Activated CD8-positive, alpha-beta memory T cell treated with anti-CD3 and anti-CD28 coated beads, Interleukin-2, amount 50 U/mL, for 1 hour (primary cell): ENCODE results near the gene ANKFY1.
"Not testable (repeated sequence)": the region's sequence is repeated elsewhere in the genome, so short reads cannot be mapped to it uniquely, and the experiment has no call there.

Experiments used
- DNase-seq: peaks from one replicate; pipeline ENCODE4 v3.0.0-alpha.2; 2020; ENCODE audit errors: extremely low read depth

Gene ANKFY1

GRCh38 chr17:4156750-4157381 is 106.9 kb downstream of the ANKFY1 start:
- DNase-seq, result no peak

GRCh38 chr17:4155980-4156620 is 107.7 kb downstream of the ANKFY1 start:
- no peak for DNase-seq

GRCh38 chr17:4154201-4154600 is 109.6 kb downstream of the ANKFY1 start:
- DNase-seq, result no peak

- no peak for DNase-seq
Observed at GRCh38 chr17:4152471-4152870, 111.3 kb downstream of the ANKFY1 start.

GRCh38 chr17:4150096-4150495 is 113.7 kb downstream of the ANKFY1 start:
- DNase-seq, result no peak

- DNase-seq, result no peak
Observed at GRCh38 chr17:4148611-4149308, 115.0 kb downstream of the ANKFY1 start.

- no peak for DNase-seq
Observed at GRCh38 chr17:4147751-4148310, 115.9 kb downstream of the ANKFY1 start.

- no peak for DNase-seq
Observed at GRCh38 chr17:4146641-4147040, 117.1 kb downstream of the ANKFY1 start.

GRCh38 chr17:4144422-4144747 is 119.4 kb downstream of the ANKFY1 start:
- DNase-seq, result no peak

GRCh38 chr17:4143563-4144421 is 120.0 kb downstream of the ANKFY1 start:
- DNase-seq, result peak; percentile 83

GRCh38 chr17:4142107-4142900 is 121.5 kb downstream of the ANKFY1 start:
- DNase-seq, result no peak

GRCh38 chr17:4140125-4140524 is 123.7 kb downstream of the ANKFY1 start:
- no peak for DNase-seq

- DNase-seq, result not testable (repeated sequence)
Observed at GRCh38 chr17:4138906-4139526, 124.8 kb downstream of the ANKFY1 start.

GRCh38 chr17:4136373-4136772 is 127.4 kb downstream of the ANKFY1 start:
- no peak for DNase-seq

GRCh38 chr17:4135489-4135888 is 128.3 kb downstream of the ANKFY1 start:
- no peak for DNase-seq

- DNase-seq, result no peak
Observed at GRCh38 chr17:4134721-4135120, 129.1 kb downstream of the ANKFY1 start.

GRCh38 chr17:4130715-4131114 is 133.1 kb downstream of the ANKFY1 start:
- DNase-seq, result no peak

- no peak for DNase-seq
Observed at GRCh38 chr17:4127555-4127954, 136.2 kb downstream of the ANKFY1 start.

- no peak for DNase-seq
Observed at GRCh38 chr17:4125552-4125951, 138.2 kb downstream of the ANKFY1 start.

- DNase-seq, result no peak
Observed at GRCh38 chr17:4124999-4125398, 138.8 kb downstream of the ANKFY1 start.

GRCh38 chr17:4120332-4120731 is 143.4 kb downstream of the ANKFY1 start:
- DNase-seq, result no peak
